Measurements from ENCODE around the gene SH3GL2. TPM values are rescaled to one million over a fixed set of nuclear protein-coding genes. Genes with fewer than 3 reads are reported as not detected.

Gene SH3GL2
- total RNA-seq, 4 donors from 2014 or later = not detected

DNA sequence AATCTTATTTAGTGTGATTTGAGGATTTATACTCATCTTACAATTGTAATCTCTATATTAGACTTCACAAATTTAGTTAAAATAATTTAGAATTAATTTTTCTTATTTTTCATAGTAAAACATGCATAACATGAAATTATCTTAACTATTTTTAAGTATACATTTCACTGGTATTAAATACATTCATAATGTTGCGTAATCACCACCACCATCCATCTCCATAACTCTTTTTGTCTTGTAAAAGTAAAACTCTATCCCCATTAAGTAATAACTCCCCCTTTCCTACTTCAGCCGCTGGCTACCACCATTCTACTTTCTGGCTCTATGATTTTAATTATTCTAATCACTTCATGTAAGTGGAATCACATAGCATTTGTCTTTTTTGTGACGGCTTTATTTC is 193.4 kb downstream of the SH3GL2 start:
- 77 to 80% methylated on average over 3 of the region's 3 CpGs for WGBS, 2 donors
- no peak for TF ChIP-seq POLR2A (IDR thresholded peaks at IDR 0.05)
- TF ChIP-seq, protein P1, sequence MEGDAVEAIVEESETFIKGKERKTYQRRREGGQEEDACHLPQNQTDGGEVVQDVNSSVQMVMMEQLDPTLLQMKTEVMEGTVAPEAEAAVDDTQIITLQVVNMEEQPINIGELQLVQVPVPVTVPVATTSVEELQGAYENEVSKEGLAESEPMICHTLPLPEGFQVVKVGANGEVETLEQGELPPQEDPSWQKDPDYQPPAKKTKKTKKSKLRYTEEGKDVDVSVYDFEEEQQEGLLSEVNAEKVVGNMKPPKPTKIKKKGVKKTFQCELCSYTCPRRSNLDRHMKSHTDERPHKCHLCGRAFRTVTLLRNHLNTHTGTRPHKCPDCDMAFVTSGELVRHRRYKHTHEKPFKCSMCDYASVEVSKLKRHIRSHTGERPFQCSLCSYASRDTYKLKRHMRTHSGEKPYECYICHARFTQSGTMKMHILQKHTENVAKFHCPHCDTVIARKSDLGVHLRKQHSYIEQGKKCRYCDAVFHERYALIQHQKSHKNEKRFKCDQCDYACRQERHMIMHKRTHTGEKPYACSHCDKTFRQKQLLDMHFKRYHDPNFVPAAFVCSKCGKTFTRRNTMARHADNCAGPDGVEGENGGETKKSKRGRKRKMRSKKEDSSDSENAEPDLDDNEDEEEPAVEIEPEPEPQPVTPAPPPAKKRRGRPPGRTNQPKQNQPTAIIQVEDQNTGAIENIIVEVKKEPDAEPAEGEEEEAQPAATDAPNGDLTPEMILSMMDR (IDR thresholded peaks at IDR 0.05) = no peak
- intact Hi-C loops (cut with DNase I; ENCODE audit: low total_unique reads) = no loop called here
- DNase-seq (ENCODE audit: low spot score in 2 of 2) = no peak
- H3K4me3 ChIP-seq (ENCODE audit: low read depth, poor library complexity, severe bottlenecking) = no peak overlapping the region

DNA sequence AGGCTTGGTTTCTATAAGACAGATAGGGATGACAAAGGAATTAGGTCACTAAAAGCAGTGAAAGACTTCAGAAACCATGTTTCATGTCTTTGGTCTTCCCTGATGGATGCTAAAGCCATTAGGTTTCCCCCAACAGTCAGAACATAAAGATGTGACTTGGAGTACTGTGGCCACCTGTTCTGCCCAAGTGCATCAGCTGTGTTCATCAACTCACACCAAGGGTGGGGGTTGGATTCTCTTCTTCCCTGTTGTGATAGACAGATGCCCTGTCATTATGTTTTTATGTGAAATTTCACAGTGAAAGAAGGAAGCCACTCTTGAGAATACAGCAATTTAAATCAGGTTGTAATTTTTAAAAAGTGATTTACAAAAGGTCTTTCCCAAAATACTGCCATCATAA is 196.8 kb downstream of the SH3GL2 start:
- H3K4me3 ChIP-seq (ENCODE audit: low read depth, poor library complexity, severe bottlenecking) = no peak overlapping the region
- intact Hi-C loops (cut with DNase I; ENCODE audit: low total_unique reads) = no loop called here
- no peak for TF ChIP-seq POLR2A (IDR thresholded peaks at IDR 0.05)
- TF ChIP-seq, protein P1 (IDR thresholded peaks at IDR 0.05) = no peak
- no peak for DNase-seq (ENCODE audit: low spot score in 2 of 2)

- intact Hi-C loops (cut with DNase I; ENCODE audit: low total_unique reads) = no loop called here
- no peak for DNase-seq (ENCODE audit: low spot score in 2 of 2)
- TF ChIP-seq, protein P1 (IDR thresholded peaks at IDR 0.05) = no peak
- TF ChIP-seq POLR2A (IDR thresholded peaks at IDR 0.05) = no peak
- H3K4me3 ChIP-seq (ENCODE audit: low read depth, poor library complexity, severe bottlenecking) = no peak overlapping the region
- 25 to 29% methylated on average over 3 of the region's 3 CpGs for WGBS, 2 donors
These were observed 197.9 kb downstream of the SH3GL2 start for GRCh38 chr9:17776735-17777134.

GRCh38 chr9:17777465-17777864 is 198.6 kb downstream of the SH3GL2 start:
- intact Hi-C loops (cut with DNase I; ENCODE audit: low total_unique reads) = no loop called here
- WGBS, 2 donors = 82 to 90% methylated on average over 3 of the region's 3 CpGs
- no peak overlapping the region for H3K4me3 ChIP-seq (ENCODE audit: low read depth, poor library complexity, severe bottlenecking)
- no peak for TF ChIP-seq POLR2A (IDR thresholded peaks at IDR 0.05)
- TF ChIP-seq, protein P1 (IDR thresholded peaks at IDR 0.05) = no peak
- no peak for DNase-seq (ENCODE audit: low spot score in 2 of 2)

DNA sequence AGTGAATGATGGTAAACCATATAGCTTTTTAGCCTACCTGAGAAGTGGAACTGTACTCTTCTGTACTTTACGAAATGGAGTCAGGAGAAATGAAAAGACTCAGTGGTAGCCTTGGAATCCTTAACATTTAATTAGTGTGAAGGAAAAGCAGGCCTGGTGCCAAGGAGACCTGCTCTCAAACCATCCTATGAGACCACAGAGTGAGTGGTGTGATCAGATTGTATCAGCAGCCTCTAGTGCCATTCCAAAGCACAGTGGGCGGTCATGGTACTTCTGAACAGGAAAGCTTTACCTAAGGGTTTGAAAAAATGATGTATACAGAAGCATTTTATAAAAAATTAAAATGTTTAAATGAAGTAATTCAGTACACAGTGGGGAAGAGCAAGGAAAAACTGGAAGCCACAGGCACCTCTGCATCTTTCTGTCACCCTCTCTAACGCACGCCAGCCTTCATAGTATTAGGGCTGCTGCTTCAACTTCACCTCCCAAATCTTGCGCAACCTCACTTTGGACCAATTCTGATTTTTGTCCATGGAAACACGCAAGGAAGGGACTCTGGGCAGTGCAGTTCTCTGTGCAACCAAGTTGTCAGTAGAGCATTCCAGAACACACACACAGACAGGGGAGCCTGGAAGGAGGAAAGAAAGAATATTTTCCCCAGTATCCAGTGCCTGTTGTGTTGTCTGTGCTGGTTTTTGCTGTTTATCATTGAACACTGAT is 203.7 kb downstream of the SH3GL2 start:
- WGBS, 2 donors = 74 to 81% methylated on average over 6 of the region's 6 CpGs
- H3K4me3 ChIP-seq (ENCODE audit: low read depth, poor library complexity, severe bottlenecking) = no peak overlapping the region
- intact Hi-C loops (cut with DNase I; ENCODE audit: low total_unique reads) = no loop called here
- TF ChIP-seq POLR2A (IDR thresholded peaks at IDR 0.05) = no peak
- TF ChIP-seq, protein P1 (IDR thresholded peaks at IDR 0.05) = no peak
- no peak for DNase-seq (ENCODE audit: low spot score in 2 of 2)

DNA sequence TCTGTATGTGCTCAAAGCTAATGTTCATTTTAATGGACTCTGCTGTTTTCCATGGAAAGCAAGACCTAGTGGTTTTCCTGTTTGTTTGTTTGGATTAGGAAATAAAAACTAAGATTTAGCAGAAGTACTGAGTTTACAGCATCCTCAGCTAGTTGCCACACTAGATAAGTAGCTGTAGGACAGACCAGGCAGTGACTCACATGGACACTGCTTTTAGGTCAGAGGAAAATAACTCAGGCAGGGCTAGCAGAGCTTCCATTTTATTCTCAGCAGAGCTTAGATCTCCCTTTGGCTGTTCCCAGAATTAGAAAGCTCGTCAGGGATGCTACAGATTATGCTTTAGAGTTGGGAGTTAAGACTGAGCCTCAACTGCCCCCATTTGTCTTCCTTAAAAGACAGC is 204.4 kb downstream of the SH3GL2 start:
- no peak for TF ChIP-seq POLR2A (IDR thresholded peaks at IDR 0.05)
- TF ChIP-seq, protein P1 (IDR thresholded peaks at IDR 0.05) = no peak
- WGBS, 2 donors = 44 to 67% methylated on average over 1 of the region's 1 CpG
- H3K4me3 ChIP-seq (ENCODE audit: low read depth, poor library complexity, severe bottlenecking) = no peak overlapping the region
- intact Hi-C loops (cut with DNase I; ENCODE audit: low total_unique reads) = no loop called here
- no peak for DNase-seq (ENCODE audit: low spot score in 2 of 2)
